ENCODE measurements around the gene CCDC182. TPM values are rescaled to one million over a fixed set of nuclear protein-coding genes. Genes with fewer than 3 reads are reported as not detected.

CCDC182 gene
- total RNA-seq, 1 experiment from 2014 or later: not detected

GRCh38 chr17:57735230-57735629 is 9.9 kb downstream of the CCDC182 start:
- H3K4me3 ChIP-seq (ENCODE audit: low read depth, low read length): no peak overlapping the region

DNA sequence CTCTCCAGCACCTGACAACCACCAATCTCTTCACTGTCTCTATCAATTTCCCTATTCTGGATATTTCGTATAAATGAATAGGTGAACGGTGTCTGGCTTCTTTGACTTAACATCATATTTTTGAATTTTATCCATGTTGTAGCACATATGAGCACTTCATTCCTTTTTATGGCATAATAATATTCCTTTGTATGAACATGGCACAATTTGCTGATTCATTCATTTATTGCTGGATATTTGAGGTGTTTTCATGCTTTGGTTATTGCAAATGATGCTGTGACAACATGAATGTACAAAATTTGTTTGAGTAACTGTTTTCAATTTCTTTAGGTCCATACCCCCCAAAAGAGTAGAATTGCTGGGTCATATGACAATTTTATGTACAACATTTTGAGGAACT is 12.0 kb downstream of the CCDC182 start:
- no peak for DNase-seq
- Histone ChIP-seq H3K4me3 (ENCODE audit: low read depth, low read length) (no peak overlapping the region), H3K36me3 (ENCODE audit: control insufficient read depth, insufficient read depth, low read length) (no peaks in the 10 kb centered on the region), H3K4me1 (no peaks in the 10 kb centered on the region), H3K9me3 (no peaks in the 10 kb centered on the region), H3K27me3 (replicated peaks; ENCODE audit: control insufficient read depth, insufficient read depth, low read length) (no peaks in the 10 kb centered on the region; the same call in 1 of the 2 replicates)
- Mint-ChIP-seq H3K27me3 (ENCODE audit: insufficient read depth, unreplicated experiment) (peaks cover 26% of the 10 kb centered on the region), H3K4me3 (ENCODE audit: unreplicated experiment) (no peak overlapping the region), H3K9me3 (ENCODE audit: unreplicated experiment) (no peaks in the 10 kb centered on the region), H3K4me1 (ENCODE audit: low read depth, unreplicated experiment) (no peaks in the 10 kb centered on the region), H3K36me3 (ENCODE audit: insufficient read depth, unreplicated experiment) (no peaks in the 10 kb centered on the region), H3K27ac (ENCODE audit: unreplicated experiment) (no peak overlapping the region)
- POLR2A ChIA-PET: no interaction called here
- no TSS peak for BruUV-seq (replicated peaks)
- TF ChIP-seq, protein P1, sequence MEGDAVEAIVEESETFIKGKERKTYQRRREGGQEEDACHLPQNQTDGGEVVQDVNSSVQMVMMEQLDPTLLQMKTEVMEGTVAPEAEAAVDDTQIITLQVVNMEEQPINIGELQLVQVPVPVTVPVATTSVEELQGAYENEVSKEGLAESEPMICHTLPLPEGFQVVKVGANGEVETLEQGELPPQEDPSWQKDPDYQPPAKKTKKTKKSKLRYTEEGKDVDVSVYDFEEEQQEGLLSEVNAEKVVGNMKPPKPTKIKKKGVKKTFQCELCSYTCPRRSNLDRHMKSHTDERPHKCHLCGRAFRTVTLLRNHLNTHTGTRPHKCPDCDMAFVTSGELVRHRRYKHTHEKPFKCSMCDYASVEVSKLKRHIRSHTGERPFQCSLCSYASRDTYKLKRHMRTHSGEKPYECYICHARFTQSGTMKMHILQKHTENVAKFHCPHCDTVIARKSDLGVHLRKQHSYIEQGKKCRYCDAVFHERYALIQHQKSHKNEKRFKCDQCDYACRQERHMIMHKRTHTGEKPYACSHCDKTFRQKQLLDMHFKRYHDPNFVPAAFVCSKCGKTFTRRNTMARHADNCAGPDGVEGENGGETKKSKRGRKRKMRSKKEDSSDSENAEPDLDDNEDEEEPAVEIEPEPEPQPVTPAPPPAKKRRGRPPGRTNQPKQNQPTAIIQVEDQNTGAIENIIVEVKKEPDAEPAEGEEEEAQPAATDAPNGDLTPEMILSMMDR (IDR thresholded peaks at IDR 0.05; ENCODE audit: insufficient read depth in 1 of 2, low read depth in 1 of 2, low read length in 1 of 2, severe bottlenecking in 1 of 2, unreplicated experiment in 1 of 2): no peak
- CTCF ChIA-PET: no interaction called here
- intact Hi-C loops (cut with micrococcal nuclease; ENCODE audit: unreplicated experiment): no loop called here

More at GRCh38 chr17:57735230-57735629, 9.9 kb downstream of the CCDC182 start:
- Mint-ChIP-seq H3K4me3 (ENCODE audit: unreplicated experiment) (no peak overlapping the region), H3K4me1 (ENCODE audit: low read depth, unreplicated experiment) (no peaks in the 10 kb centered on the region), H3K27ac (ENCODE audit: unreplicated experiment) (no peak overlapping the region), H3K27me3 (ENCODE audit: insufficient read depth, unreplicated experiment) (peaks cover 28% of the 10 kb centered on the region), H3K9me3 (ENCODE audit: unreplicated experiment) (no peaks in the 10 kb centered on the region), H3K36me3 (ENCODE audit: insufficient read depth, unreplicated experiment) (no peaks in the 10 kb centered on the region)
- intact Hi-C loops (cut with micrococcal nuclease; ENCODE audit: unreplicated experiment): no loop called here
- no peak for DNase-seq
- TF ChIP-seq, protein P1 (IDR thresholded peaks at IDR 0.05; ENCODE audit: insufficient read depth in 1 of 2, low read depth in 1 of 2, low read length in 1 of 2, severe bottlenecking in 1 of 2, unreplicated experiment in 1 of 2): no peak
- no TSS peak for BruUV-seq (replicated peaks)
- Histone ChIP-seq H3K4me1 (no peaks in the 10 kb centered on the region), H3K27me3 (replicated peaks; ENCODE audit: control insufficient read depth, insufficient read depth, low read length) (no peaks in the 10 kb centered on the region), H3K36me3 (ENCODE audit: control insufficient read depth, insufficient read depth, low read length) (no peaks in the 10 kb centered on the region), H3K9me3 (no peaks in the 10 kb centered on the region)
- ChIA-PET POLR2A (no interaction called here), CTCF (no interaction called here)

DNA sequence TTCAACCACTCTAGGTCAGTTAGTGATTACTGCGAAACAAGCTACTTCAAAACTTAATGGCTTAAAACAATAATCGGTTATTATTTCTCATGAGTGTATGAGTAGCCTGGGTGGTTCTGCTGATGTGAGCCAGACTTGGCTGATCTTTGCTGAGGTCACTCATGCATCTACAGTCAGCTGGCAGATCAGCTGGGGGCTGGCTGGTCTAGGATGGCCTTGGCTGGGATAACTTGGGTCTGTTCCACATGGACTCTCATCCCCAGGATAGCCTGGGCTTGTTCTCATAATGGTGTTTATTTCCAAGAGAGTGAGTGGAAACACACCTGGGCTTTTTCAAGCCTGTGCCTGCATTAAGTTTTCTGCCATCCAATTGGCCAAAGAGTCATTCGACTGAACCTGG is 13.0 kb downstream of the CCDC182 start:
- no peak for DNase-seq
- Histone ChIP-seq H3K4me1 (no peaks in the 10 kb centered on the region), H3K27me3 (replicated peaks; ENCODE audit: control insufficient read depth, insufficient read depth, low read length) (no peaks in the 10 kb centered on the region; the same call in 1 of the 2 replicates), H3K9me3 (no peaks in the 10 kb centered on the region), H3K4me3 (ENCODE audit: low read depth, low read length) (no peak overlapping the region), H3K36me3 (ENCODE audit: control insufficient read depth, insufficient read depth, low read length) (no peaks in the 10 kb centered on the region)
- CTCF ChIA-PET: no interaction called here
- Mint-ChIP-seq H3K27me3 (ENCODE audit: insufficient read depth, unreplicated experiment) (peaks cover 26% of the 10 kb centered on the region), H3K36me3 (ENCODE audit: insufficient read depth, unreplicated experiment) (no peaks in the 10 kb centered on the region), H3K9me3 (ENCODE audit: unreplicated experiment) (no peaks in the 10 kb centered on the region), H3K4me1 (ENCODE audit: low read depth, unreplicated experiment) (no peaks in the 10 kb centered on the region), H3K27ac (ENCODE audit: unreplicated experiment) (no peak overlapping the region), H3K4me3 (ENCODE audit: unreplicated experiment) (no peak overlapping the region)
- TF ChIP-seq, protein P1 (IDR thresholded peaks at IDR 0.05; ENCODE audit: insufficient read depth in 1 of 2, low read depth in 1 of 2, low read length in 1 of 2, severe bottlenecking in 1 of 2, unreplicated experiment in 1 of 2): no peak
- POLR2A ChIA-PET: no interaction called here
- intact Hi-C loops (cut with micrococcal nuclease; ENCODE audit: unreplicated experiment): no loop called here
- BruUV-seq (replicated peaks): no TSS peak

Data from Caco-2 (cell line).